Measurements from ENCODE around the gene RARG. TPM values are rescaled to one million over a fixed set of nuclear protein-coding genes. Genes with fewer than 3 reads are reported as not detected.

Gene RARG
- total RNA-seq, 1 donor from 2014 or later, result 58.6 TPM

DNA sequence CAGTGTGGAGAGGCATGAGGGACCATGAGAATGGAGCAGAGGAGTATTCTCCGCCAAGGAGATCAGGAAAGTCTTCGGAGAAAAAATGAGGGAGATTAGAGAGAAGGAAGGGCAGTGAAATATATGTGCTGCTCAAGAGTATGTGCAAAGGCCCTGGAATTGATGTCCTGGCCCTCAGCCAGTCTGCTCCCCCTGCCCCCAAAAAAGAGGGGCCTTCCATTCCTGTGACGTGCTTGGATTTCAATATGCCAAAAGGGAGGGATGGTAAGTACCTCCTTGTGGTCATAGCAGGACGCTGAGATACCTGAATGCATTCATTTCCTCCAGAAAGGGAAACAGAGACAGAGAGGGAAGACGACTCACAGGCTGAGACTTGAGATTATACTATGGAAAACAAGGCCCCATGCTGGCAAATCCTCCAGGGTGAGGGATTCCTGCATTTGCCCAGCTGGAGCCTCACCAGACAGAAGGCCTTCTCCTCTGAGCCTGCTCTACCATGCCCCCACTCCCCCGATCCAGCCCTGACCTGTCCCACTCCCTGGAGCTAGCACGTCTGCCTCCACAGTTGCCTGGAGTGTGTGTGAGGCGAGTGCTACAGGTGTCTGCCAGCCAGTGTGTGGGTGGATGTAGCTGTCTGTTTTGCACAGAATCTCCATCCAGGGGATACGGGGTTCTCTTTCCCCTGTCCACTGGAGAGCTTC, 3.9 kb upstream of the RARG start:
- H3K27ac Mint-ChIP-seq, result peak overlapping the region; percentile 71
- H3K4me3 Mint-ChIP-seq, result no peak overlapping the region
- intact Hi-C loops (cut with micrococcal nuclease), result no loop called here
- no peaks in the 10 kb centered on the region for H3K9me3 Mint-ChIP-seq
- no peaks in the 10 kb centered on the region for H3K36me3 Mint-ChIP-seq (ENCODE audit: low read depth)
- H3K27me3 Mint-ChIP-seq (ENCODE audit: insufficient read depth), result peaks cover 5% of the 10 kb centered on the region
- H3K4me1 Mint-ChIP-seq (ENCODE audit: low read depth), result peaks cover 51% of the 10 kb centered on the region
- no peak for DNase-seq (ENCODE audit: low spot score)

DNA sequence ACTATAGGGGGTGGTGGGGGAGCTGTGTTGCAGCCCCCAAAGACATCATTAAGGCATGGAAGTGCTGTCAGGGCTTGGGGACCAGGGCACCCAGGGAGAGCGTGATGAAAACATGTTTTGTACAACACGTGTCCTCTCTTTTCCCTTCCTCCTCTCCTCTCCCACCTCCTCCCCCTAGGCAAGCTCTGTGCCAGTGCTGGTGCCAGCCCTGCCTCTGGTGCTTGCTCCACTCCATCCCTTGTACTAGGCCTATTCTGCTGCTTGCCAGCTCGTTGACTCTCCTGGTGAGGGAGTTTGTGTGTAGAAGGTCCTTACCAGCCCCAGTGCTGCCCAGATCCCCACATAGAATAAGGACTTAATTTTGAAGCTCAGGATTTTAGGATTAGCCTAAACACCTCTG, 3.2 kb upstream of the RARG start:
- DNase-seq (ENCODE audit: low spot score), result no peak
- peaks cover 56% of the 10 kb centered on the region for H3K4me1 Mint-ChIP-seq (ENCODE audit: low read depth)
- peaks cover 3% of the 10 kb centered on the region for H3K27me3 Mint-ChIP-seq (ENCODE audit: insufficient read depth)
- H3K36me3 Mint-ChIP-seq (ENCODE audit: low read depth), result no peaks in the 10 kb centered on the region
- H3K9me3 Mint-ChIP-seq, result no peaks in the 10 kb centered on the region
- intact Hi-C loops (cut with micrococcal nuclease), result no loop called here
- no peak overlapping the region for H3K4me3 Mint-ChIP-seq
- H3K27ac Mint-ChIP-seq, result peak overlapping the region; percentile 46

DNA sequence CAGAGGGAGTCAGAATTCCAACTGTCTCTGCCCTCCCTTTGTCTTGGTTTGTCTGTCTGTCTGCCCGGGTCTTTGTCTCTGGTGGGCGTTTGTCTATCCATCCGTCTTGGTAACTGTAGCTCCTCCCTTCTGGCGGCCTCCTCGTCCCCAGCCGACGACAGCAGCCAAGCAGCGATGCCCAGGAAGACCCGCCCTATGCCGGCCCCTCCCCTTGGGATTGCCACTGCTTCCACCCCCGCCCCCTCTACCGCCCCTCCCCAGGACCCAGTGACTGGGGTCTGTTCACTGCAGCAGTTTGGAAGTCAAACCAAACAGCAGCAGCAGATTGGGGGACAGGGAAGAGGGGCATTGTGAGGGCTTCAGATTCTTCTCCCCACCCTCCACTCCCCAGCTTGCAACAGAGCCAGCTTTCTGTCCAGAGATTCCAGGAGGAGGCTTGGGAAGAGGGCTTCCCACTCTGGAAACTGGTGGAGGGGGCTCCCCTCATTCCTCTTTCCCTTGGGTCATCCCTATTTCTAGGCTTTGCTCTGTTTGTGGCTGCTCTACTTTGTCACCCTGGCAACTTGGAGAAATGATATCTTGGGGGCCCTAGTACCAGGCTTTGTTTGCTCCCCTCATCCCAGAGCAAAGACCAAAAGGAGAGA, 2.4 kb upstream of the RARG start:
- no peaks in the 10 kb centered on the region for H3K9me3 Mint-ChIP-seq
- H3K27me3 Mint-ChIP-seq (ENCODE audit: insufficient read depth), result no peaks in the 10 kb centered on the region
- intact Hi-C loops (cut with micrococcal nuclease), result no loop called here
- no peak for DNase-seq (ENCODE audit: low spot score)
- no peak overlapping the region for H3K27ac Mint-ChIP-seq
- peak overlapping the region; percentile 32 for H3K4me3 Mint-ChIP-seq
- H3K36me3 Mint-ChIP-seq (ENCODE audit: low read depth), result peaks cover 4% of the 10 kb centered on the region
- H3K4me1 Mint-ChIP-seq (ENCODE audit: low read depth), result peaks cover 63% of the 10 kb centered on the region

DNA sequence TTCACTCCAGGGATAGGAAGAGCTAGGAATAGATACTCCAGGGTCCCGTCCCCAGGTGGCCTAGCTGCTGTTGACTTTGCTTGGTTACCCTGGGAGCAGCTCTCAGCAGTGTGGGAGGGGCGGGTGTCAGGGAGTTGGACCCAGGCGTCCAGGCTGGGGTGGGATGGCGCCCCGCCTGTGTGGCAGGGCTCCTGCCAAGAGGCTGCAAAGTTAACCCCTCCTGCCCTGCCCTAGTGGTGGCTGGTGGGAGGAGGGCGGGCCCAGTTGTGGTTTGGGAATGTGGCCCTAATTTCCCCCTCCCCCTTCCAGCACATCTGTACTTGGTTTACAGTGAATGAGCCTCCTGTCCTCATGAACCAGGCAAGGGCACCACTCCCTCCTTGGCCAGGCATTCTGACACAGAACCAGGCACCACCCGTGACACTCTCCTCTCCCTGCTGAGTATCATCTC, 1.7 kb upstream of the RARG start:
- Mint-ChIP-seq H3K9me3 (no peaks in the 10 kb centered on the region), H3K4me3 (peak overlapping the region; percentile 32), H3K36me3 (ENCODE audit: low read depth) (peaks cover 4% of the 10 kb centered on the region), H3K4me1 (ENCODE audit: low read depth) (peaks cover 70% of the 10 kb centered on the region), H3K27me3 (ENCODE audit: insufficient read depth) (no peaks in the 10 kb centered on the region), H3K27ac (no peak overlapping the region)
- intact Hi-C loops (cut with micrococcal nuclease), result no loop called here
- DNase-seq (ENCODE audit: low spot score), result no peak

DNA sequence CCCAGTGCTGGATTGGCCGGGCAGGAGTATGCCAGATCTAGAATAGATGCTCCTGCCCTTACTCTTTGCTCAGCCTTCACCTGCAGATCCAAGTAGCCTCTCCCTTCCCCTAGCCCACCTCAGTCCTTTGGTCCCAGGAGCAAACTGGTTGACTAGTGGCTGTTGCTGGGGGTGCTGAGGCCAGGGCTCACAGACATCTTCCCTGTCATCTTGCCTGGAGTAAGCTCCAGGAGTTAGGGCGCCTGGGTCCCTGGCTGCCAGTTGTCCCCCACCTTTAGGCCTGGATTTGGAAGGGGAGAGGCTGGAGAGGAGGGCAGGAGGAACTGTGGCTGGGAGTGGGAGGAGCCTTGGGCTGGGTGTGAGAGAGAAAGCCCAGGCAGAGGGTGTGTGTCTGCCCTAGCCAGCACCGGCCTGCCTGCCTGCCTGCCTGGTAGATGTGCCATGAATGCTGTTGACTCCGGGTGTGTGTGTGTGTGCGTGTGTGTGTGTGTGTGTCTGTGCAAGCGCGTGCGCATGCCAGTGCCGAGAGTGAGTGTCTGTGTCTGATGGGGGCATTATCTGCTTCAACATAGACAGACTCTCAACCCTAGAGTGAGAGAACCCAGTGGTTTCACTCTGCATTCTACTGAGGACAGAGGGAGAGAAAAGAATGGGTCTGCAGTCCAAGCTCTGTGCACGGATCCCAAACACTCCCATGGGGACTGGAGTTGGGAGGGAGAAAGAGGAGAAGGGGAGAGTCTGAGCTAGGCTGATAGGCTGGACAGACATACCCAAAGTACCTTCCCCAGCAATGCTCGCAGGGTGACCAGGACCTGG, 845 bp upstream of the RARG start:
- H3K4me1 Mint-ChIP-seq (ENCODE audit: low read depth), result peaks cover 79% of the 10 kb centered on the region
- H3K27ac Mint-ChIP-seq, result peak overlapping the region; percentile 88
- H3K36me3 Mint-ChIP-seq (ENCODE audit: low read depth), result peaks cover 8% of the 10 kb centered on the region
- intact Hi-C loops (cut with micrococcal nuclease), result loop anchor here (1.0 kb wide), 4 partner anchors 14 to 35 kb away; partner anchors contain the start of gene ESPL1
- peak overlapping the region; percentile 88 for H3K4me3 Mint-ChIP-seq
- H3K9me3 Mint-ChIP-seq, result no peaks in the 10 kb centered on the region
- peak; percentile 28 for DNase-seq (ENCODE audit: low spot score)
- no peaks in the 10 kb centered on the region for H3K27me3 Mint-ChIP-seq (ENCODE audit: insufficient read depth)

DNA sequence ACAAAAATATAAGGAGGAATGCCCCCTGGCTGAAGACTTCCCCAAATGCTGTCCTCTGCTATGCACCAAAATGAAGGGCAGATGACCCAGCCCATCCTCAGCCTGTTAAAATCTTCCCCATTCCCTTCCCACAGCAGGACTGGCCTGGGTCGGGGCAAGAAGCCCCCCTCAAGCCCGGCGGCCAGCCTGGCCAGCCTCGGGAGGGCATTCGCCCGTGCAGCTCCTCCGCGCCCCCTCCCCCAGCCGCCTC, 413 bp downstream of the RARG start:
- no peak for DNase-seq (ENCODE audit: low spot score)
- Mint-ChIP-seq H3K36me3 (ENCODE audit: low read depth) (peaks cover 12% of the 10 kb centered on the region), H3K27me3 (ENCODE audit: insufficient read depth) (no peaks in the 10 kb centered on the region), H3K9me3 (no peaks in the 10 kb centered on the region), H3K4me1 (ENCODE audit: low read depth) (peaks cover 77% of the 10 kb centered on the region), H3K27ac (no peak overlapping the region), H3K4me3 (peak overlapping the region; percentile 72)
- intact Hi-C loops (cut with micrococcal nuclease), result no loop called here

DNA sequence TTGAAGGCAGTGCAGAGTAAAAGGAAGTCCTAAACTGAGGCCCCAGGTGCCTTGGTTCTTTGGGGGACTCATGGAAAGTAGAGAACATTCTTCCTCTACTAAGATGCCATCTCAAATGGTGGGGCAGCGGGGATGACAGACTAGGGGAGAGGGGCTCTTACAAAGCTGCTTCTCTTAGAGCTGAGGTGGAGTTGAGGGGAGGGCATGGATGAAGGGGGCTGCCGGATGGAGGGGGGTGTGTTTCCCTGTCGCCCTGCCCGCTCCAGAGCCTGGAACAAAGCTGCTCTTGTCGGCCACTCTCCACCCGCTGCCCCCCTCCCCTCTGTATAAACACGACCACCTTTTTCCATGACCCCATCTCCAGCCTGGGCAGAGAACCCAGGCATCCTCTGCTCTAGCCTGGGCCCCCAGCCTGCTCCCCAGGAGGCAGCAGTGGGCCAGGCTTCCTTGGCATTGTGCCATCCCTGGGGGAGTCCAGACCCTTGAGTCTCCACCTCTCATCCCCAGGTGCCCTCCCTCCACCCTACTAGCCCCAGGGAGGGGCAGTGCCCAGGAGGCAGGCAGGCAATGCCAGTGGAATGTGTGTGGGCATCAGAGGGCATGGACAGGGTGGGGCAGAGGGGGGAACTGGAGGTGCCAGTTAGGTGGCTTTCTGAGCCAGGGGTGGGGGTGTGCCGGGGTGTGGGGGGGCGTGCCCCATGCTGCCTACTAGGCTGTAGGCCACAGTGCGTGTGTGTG, 1.7 kb downstream of the RARG start:
- Mint-ChIP-seq H3K36me3 (ENCODE audit: low read depth) (peaks cover 19% of the 10 kb centered on the region), H3K27ac (peak overlapping the region; percentile 7), H3K9me3 (no peaks in the 10 kb centered on the region), H3K27me3 (ENCODE audit: insufficient read depth) (no peaks in the 10 kb centered on the region), H3K4me3 (peak overlapping the region; percentile 53), H3K4me1 (ENCODE audit: low read depth) (peaks cover 72% of the 10 kb centered on the region)
- intact Hi-C loops (cut with micrococcal nuclease), result no loop called here
- no peak for DNase-seq (ENCODE audit: low spot score)

DNA sequence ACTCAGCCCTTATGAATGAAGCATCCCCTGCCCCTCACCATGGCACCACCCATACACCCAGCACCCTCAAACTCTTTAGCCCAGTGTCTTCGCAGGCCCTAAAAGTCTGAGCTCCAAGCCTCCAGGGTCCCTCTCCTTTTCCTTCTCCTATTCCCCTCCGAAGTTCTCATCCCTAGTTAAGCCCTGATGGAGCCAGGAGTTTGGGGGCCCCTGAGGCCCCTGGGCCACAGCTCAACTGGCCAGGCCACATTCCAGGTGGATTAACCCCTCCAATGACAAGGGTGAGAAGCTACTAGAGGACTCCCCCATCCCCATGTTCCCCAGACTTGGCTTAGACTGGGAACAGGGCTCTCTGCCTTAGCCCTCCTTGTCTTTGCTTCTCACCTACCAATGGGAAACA, 2.6 kb downstream of the RARG start:
- H3K36me3 Mint-ChIP-seq (ENCODE audit: low read depth), result peaks cover 25% of the 10 kb centered on the region
- H3K27me3 Mint-ChIP-seq (ENCODE audit: insufficient read depth), result no peaks in the 10 kb centered on the region
- peaks cover 77% of the 10 kb centered on the region for H3K4me1 Mint-ChIP-seq (ENCODE audit: low read depth)
- H3K9me3 Mint-ChIP-seq, result no peaks in the 10 kb centered on the region
- intact Hi-C loops (cut with micrococcal nuclease), result no loop called here
- peak overlapping the region; percentile 53 for H3K4me3 Mint-ChIP-seq
- DNase-seq (ENCODE audit: low spot score), result no peak
- H3K27ac Mint-ChIP-seq, result peak overlapping the region; percentile 7

DNA sequence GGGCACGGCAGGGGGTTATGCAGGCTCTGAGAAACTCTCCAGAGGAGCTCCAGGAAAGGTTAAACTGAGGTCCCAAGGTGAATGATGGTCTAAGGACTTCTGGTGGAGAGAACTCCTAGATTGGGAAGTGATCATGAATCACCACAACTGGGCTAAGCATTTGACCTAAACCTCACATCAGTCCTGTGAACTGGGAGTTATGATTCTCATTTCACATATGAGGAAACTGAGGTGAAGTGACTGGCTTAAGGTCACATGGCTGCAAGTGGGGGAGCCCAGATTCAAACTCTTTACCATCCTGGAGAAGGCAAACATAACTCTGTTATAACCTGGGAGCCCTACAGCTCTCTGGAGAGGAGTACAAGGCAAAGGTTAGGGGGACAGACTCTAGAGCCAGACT, 4.2 kb downstream of the RARG start:
- intact Hi-C loops (cut with micrococcal nuclease), result no loop called here
- H3K4me3 Mint-ChIP-seq, result no peak overlapping the region
- H3K27me3 Mint-ChIP-seq (ENCODE audit: insufficient read depth), result no peaks in the 10 kb centered on the region
- no peaks in the 10 kb centered on the region for H3K9me3 Mint-ChIP-seq
- H3K4me1 Mint-ChIP-seq (ENCODE audit: low read depth), result peaks cover 81% of the 10 kb centered on the region
- no peak overlapping the region for H3K27ac Mint-ChIP-seq
- DNase-seq (ENCODE audit: low spot score), result no peak
- H3K36me3 Mint-ChIP-seq (ENCODE audit: low read depth), result peaks cover 29% of the 10 kb centered on the region

DNA sequence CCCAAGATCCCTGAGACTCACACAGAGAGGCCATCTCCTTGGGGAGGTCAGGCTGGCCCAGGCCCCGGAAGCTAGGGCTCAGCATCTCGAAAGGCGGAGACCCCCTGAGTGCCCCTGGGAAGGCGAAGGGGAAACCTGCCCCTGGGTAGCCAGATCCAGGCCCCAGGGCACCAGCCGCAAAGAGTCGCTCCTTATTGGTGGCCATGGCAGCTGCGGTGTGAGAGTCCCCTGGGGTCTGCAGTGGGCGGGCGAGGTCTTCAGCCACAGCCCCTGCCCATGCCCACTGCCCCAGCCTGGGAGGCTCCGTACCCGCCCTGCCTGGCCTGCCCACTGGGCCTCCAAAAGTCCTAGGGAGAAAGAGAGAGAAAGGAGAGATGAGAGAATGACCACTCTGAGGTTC, 4.7 kb downstream of the RARG start:
- H3K27ac Mint-ChIP-seq, result no peak overlapping the region
- intact Hi-C loops (cut with micrococcal nuclease), result no loop called here
- peaks cover 81% of the 10 kb centered on the region for H3K4me1 Mint-ChIP-seq (ENCODE audit: low read depth)
- H3K27me3 Mint-ChIP-seq (ENCODE audit: insufficient read depth), result no peaks in the 10 kb centered on the region
- no peak overlapping the region for H3K4me3 Mint-ChIP-seq
- no peaks in the 10 kb centered on the region for H3K9me3 Mint-ChIP-seq
- DNase-seq (ENCODE audit: low spot score), result no peak
- H3K36me3 Mint-ChIP-seq (ENCODE audit: low read depth), result peaks cover 29% of the 10 kb centered on the region

DNA sequence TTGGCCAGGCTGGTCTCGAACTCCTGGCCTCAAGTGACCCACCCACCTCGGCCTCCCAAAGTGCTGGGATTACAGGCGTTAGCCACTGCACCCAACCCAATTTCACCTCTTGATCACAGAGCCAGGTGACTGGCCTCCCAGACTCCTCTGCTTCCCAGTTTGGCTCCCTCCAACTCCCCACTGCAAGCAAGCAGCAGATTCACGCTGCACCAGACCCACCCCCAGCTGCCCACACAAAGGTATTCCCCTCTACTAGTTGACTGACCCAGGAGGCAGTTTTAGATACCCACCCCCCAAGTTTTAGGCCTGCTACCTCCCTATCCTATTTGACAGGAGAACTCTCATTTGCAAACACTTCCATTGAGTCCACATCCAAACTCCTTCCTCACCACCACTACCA, 5.2 kb downstream of the RARG start:
- no peaks in the 10 kb centered on the region for H3K27me3 Mint-ChIP-seq (ENCODE audit: insufficient read depth)
- no peak for DNase-seq (ENCODE audit: low spot score)
- no peaks in the 10 kb centered on the region for H3K9me3 Mint-ChIP-seq
- intact Hi-C loops (cut with micrococcal nuclease), result no loop called here
- peaks cover 29% of the 10 kb centered on the region for H3K36me3 Mint-ChIP-seq (ENCODE audit: low read depth)
- no peak overlapping the region for H3K4me3 Mint-ChIP-seq
- H3K4me1 Mint-ChIP-seq (ENCODE audit: low read depth), result peaks cover 85% of the 10 kb centered on the region
- H3K27ac Mint-ChIP-seq, result no peak overlapping the region

DNA sequence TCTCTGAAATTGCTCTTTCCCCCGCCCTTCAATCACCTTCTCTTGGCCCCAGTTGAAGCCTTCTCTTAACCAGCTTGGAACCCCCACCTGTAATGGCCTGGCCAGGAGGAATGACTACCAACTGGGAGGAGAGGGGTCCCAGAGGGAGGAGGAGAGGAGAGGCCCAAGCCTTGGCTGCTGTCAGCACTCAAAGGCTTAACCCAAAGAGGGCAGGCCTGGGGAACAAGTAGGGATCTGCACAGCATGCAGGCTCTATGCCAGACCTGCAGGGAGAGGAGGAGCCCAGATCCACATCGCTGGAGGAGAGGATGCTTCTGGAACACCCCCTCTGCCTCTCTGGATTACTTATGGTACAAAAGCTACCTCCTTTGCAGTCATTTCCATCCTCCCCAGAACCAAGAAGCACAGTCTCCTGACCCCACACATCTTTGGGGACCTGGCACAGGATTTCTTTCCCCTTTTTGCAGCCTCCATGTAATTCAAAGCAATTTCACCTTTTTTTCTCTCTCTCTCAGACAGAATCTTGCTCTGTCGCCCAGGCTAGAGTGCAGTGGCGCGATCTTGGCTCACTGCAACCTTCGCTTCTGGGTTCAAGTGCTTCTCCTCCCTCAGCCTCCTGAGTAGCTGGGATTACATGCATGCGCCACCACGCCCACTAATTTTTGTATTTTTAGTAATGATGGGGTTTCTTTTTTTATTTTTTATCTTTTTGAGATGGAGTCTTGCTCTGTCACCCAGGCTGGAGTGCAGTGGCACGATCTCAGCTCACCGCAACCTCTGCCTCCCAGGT, 6.2 kb downstream of the RARG start:
- intact Hi-C loops (cut with micrococcal nuclease), result no loop called here
- peaks cover 29% of the 10 kb centered on the region for H3K36me3 Mint-ChIP-seq (ENCODE audit: low read depth)
- peaks cover 78% of the 10 kb centered on the region for H3K4me1 Mint-ChIP-seq (ENCODE audit: low read depth)
- DNase-seq (ENCODE audit: low spot score), result no peak
- peaks cover 2% of the 10 kb centered on the region for H3K27me3 Mint-ChIP-seq (ENCODE audit: insufficient read depth)
- peak overlapping the region; percentile 40 for H3K27ac Mint-ChIP-seq
- no peak overlapping the region for H3K4me3 Mint-ChIP-seq
- no peaks in the 10 kb centered on the region for H3K9me3 Mint-ChIP-seq
